ENCODE measurements around the gene SETD1A.

The SETD1A gene

DNA sequence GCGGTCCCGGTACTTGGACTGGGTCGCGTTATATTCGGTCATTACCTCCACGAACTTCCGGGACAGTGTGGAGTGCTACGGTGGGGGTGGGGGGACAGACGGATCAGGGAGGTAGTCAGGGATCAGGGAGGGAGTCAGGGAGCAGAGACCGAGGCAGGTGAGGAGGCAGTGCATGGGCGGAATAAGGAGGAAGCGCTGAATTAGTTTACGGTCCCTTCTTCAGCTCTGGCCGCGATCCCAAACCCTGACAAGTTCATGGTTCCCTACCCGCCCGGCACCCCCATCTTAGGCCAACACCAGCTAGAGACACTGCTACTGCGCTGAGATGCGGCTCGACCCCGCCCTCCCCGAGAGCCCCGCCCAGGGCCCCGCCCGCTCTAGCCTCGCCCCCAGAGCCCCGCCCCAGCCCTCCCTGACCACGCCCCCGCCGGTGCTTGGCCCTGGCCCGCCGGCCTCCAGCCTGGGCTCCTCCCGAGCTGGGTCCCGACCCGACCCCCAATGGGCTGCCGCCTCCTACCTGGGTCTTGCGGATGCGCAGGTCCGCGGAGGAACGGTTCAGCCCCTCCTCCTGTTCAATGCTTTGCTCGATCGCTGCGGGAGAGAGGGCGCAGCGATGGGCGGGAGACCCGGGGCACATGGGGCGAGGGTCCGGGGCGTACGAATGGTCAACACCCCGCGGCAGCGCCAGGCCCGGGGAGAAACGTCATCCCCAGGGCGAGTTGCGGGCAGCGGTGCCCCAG is 39.6 kb downstream of the SETD1A start:
- no peaks in the 10 kb centered on the region for H3K36me3 ChIP-seq
- H3K4me3 ChIP-seq (ENCODE audit: low read depth, low read length): peak overlapping the region; percentile 55
- peak; percentile 86 for DNase-seq
- no peaks in the 10 kb centered on the region for H3K27me3 ChIP-seq
- H3K4me1 ChIP-seq: peaks cover 7% of the 10 kb centered on the region; the same call in 1 of the 2 replicates
- TF ChIP-seq, protein P1, sequence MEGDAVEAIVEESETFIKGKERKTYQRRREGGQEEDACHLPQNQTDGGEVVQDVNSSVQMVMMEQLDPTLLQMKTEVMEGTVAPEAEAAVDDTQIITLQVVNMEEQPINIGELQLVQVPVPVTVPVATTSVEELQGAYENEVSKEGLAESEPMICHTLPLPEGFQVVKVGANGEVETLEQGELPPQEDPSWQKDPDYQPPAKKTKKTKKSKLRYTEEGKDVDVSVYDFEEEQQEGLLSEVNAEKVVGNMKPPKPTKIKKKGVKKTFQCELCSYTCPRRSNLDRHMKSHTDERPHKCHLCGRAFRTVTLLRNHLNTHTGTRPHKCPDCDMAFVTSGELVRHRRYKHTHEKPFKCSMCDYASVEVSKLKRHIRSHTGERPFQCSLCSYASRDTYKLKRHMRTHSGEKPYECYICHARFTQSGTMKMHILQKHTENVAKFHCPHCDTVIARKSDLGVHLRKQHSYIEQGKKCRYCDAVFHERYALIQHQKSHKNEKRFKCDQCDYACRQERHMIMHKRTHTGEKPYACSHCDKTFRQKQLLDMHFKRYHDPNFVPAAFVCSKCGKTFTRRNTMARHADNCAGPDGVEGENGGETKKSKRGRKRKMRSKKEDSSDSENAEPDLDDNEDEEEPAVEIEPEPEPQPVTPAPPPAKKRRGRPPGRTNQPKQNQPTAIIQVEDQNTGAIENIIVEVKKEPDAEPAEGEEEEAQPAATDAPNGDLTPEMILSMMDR (IDR thresholded peaks at IDR 0.05; ENCODE audit: low read depth, low read length): no peak
- no peaks in the 10 kb centered on the region for H3K9me3 ChIP-seq

DNA sequence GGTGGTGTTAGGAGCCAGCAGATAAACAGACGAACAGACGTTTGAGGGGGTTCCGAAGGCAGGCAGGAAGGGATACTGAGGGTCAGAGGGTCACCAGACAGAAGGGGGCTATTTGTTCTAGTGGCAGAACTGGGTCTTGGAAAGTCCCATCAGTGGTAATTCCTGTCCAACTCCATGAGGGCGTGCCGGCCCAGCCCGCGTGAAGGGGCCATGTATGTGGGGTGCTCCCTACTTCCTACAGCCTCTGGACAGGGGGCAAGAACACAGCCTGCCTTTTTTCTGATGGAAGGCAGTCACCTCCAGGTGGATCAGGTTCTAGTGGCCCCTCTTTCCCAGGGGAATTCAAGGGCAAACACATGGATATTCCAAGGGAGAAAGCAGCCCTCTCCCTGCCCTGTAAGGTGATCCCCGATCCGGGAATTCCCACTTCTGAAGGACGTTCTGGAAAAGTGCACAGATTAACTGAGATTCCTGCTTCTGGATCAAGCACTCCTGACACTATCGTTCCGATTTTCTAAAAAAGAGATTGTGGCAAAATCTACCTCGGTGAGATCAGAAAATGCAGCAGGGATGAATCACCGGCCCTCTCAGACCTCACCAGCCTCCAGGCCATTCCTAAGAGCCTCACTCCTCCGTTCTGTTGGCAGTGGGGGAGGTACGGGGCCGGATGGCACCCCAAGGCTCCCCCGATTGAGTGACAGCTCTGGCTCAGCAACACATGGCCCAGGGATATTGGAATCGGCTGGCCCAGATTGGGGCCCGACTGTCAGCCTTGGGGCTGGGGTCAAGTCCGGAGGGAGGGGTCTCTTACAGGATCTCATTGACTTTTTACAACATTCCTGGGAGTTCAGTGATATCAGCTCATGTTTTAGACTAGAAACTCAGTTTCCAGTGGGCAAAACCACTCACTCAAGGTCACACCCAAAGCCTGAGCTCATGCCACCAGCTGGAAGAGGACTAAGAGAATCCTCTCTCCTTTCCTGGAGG is 40.5 kb downstream of the SETD1A start:
- H3K36me3 ChIP-seq: no peaks in the 10 kb centered on the region
- no peaks in the 10 kb centered on the region for H3K27me3 ChIP-seq
- peaks cover 3% of the 10 kb centered on the region; the same call in 1 of the 2 replicates for H3K4me1 ChIP-seq
- no peak for DNase-seq
- H3K4me3 ChIP-seq (ENCODE audit: low read depth, low read length): peak overlapping the region; percentile 55
- TF ChIP-seq, protein P1 (IDR thresholded peaks at IDR 0.05; ENCODE audit: low read depth, low read length): no peak
- H3K9me3 ChIP-seq: no peaks in the 10 kb centered on the region

DNA sequence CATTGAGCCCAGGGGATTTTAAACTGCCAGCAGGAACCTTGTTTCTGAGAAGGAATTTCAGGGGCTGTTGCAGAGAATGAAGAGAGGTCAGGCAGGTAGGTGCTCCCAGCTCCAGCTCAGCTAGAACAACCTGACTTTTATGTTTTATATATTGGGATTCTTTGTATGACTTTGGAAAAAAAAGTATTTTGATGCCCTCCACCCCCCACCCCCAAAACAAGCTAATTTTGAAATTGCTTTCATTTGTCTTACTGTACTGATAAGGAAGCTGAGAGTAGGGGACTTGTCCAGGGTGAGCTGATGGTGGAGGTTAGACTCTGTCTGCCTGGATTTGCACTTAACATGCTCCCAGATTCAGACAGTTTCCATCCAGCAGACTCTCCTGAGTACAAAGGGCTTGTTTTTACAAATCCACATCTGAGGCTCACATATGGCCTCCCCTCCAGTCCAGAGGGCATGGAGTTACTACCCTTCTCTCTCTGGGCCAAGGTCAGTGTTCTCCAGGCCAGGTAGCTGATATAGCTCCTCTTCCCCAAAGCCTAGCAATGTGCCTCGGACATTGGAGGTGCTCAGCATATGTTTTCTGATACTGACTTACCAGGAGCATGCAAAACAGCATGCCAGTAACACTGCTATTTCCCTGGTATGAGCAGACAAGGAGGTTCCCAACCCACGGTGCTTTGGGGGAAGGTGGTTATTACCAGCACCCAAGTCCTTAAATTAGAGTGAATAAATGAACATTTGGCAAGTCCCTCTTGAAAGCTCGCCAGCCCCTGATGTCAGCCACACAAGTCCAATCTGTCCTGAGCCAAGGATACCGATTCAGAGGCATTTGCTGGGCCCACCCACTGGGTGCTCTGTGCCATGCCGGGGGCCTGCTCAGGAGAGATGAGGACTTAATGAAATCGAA is 41.6 kb downstream of the SETD1A start:
- H3K36me3 ChIP-seq: no peaks in the 10 kb centered on the region
- H3K4me3 ChIP-seq (ENCODE audit: low read depth, low read length): no peak overlapping the region
- no peaks in the 10 kb centered on the region for H3K4me1 ChIP-seq
- TF ChIP-seq, protein P1 (IDR thresholded peaks at IDR 0.05; ENCODE audit: low read depth, low read length): no peak
- no peaks in the 10 kb centered on the region for H3K27me3 ChIP-seq
- no peaks in the 10 kb centered on the region for H3K9me3 ChIP-seq
- DNase-seq: no peak

DNA sequence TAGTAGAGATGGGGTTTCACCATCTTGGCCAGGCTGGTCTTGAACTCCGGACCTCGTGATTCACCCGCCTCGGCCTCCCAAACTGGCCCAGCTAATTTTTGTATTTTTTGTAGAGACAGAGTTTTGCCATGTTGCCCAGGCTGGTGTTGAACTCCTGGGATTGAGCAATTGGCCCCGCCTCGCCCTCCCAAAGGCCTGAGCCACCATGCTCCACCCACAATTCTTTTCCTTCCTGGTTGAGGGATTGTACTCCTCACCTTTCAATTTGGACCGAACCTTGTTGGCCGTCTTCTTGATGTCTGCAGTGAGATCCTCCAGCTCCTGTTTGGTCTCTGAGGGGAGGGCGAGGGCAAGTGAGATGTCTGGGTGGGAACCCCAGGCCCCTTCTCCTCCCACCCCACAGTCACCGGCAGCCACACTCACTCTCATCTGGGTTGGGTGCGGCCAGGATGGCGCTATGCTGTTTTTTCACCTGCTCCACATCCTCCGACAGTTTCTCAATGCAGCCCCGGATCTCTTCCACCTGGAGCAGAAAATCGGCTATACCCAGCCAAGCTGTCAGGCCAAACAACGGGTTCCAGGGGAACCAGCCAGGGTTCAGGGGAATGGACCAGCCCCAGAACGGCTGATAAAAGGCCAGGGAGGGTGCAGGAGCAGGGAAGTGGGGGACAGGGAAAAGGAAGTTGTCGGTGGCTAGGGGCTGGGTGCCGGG is 43.3 kb downstream of the SETD1A start:
- TF ChIP-seq, protein P1 (IDR thresholded peaks at IDR 0.05; ENCODE audit: low read depth, low read length): no peak

DNA sequence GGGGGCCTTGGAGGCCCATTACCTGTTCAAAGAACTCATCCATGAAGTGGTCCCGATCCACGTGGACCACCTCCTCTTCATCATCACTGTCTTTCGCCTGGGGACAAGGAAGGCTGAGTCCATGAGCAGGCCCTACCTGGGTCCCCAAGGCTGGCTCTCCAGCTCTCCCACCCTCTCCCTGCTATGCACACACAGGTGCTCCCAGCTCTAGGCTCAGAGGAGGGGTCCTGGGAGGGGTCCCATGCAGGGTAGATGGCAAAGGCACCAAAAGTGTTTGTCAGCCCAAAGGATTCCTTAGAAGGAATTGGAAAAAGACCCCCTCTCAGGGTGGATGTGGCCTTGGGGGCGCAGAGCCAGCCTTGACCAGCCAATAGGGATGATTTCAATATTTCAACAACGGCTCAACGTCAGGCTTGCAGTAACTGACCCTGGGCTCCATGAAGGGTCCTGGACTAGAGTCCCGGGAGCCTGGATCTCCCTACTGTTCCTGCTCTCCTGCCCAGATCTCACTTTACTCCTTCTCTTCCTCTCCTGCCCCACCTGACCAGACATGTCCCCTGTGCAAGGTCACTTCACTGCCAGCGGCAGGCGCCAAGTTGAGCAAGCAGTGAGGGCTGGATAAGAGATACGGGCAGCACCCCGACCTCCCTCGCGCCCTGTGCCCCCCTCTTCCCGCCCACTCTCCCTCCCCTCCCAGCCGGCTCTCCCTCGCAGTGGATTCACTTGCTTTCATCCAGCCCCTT is 44.1 kb downstream of the SETD1A start:
- no peaks in the 10 kb centered on the region for H3K36me3 ChIP-seq

More for the DNA sequence above, 43.3 kb downstream of the SETD1A start:
- Histone ChIP-seq H3K9me3 (no peaks in the 10 kb centered on the region), H3K4me1 (no peaks in the 10 kb centered on the region), H3K4me3 (ENCODE audit: low read depth, low read length) (no peak overlapping the region), H3K27me3 (no peaks in the 10 kb centered on the region), H3K36me3 (no peaks in the 10 kb centered on the region)
- no peak for DNase-seq

More for the DNA sequence above, 44.1 kb downstream of the SETD1A start:
- TF ChIP-seq, protein P1 (IDR thresholded peaks at IDR 0.05; ENCODE audit: low read depth, low read length): no peak
- no peaks in the 10 kb centered on the region for H3K4me1 ChIP-seq
- DNase-seq: no peak
- no peak overlapping the region for H3K4me3 ChIP-seq (ENCODE audit: low read depth, low read length)
- no peaks in the 10 kb centered on the region for H3K27me3 ChIP-seq
- H3K9me3 ChIP-seq: no peaks in the 10 kb centered on the region
